ENCODE data around the gene RC3H1. TPM values are rescaled to one million over a fixed set of nuclear protein-coding genes. Genes with fewer than 3 reads are reported as not detected.
"Not testable (repeated sequence)": the region's sequence is repeated elsewhere in the genome, so short reads cannot be mapped to it uniquely, and the experiment has no call there.

RC3H1 gene
- 10 to 100 TPM; 21.9 to 28.2 (median 23.3) TPM for total RNA-seq (2021; fragmentation: NEBNext Ultra II Directional; extraction: Animal tissue kit (Norgen Biotek cat#: 25700))
- long read RNA-seq, partial matches to known transcripts = 3 of 12 reads
- long read RNA-seq, other reads (novel, unspliced or antisense) = 9 of 12 reads

DNA sequence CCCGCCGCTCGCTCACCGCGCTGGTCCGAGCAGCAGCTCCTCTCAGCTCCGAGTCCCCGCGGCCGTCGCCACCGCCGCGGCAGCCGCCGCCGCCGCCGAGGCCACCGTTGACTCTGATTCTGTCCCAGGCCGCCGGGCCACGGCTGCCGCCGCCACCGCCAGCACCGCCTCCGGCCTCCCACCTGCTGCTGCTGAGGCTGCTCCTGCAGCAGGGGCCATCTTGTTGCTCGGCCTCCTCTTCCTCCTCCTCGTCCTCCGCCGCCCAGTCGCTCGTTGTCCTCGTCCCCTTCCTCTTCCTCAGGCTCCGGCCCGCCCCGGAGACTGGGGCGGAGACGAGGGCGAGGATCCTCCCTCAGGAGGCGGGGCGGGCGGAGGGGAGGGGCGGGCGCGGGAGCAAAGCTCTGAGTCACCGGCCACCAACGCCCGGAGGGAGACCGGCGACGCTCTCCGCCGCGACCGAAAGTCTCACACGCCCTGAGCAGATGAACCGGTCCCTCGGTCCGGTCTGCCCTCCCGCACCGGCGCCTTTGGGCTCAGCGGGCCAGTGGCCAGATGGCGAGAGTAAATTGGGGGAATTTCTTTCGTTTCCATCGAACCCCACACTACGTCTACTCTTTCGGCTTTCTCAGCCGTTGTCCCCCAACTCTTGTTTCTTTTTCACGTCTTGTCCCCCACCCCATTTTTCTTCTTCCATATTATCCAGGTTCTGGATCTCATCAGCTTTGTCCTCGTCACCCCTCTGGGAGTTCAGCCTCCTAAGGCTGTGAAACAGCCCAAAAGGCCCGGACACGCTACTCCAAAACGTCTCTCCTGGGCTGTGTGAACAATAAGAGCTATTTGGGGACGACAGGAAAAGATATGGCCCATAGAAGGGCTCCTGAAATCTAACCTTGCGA is at the start of gene RC3H1:
Gene RC3H1, minus strand, starts transcription at position 278 of the 896 bp plus-strand sequence. CDS start 29,372 bp downstream, outside the sequence.
- TF ChIP-seq, protein P1, sequence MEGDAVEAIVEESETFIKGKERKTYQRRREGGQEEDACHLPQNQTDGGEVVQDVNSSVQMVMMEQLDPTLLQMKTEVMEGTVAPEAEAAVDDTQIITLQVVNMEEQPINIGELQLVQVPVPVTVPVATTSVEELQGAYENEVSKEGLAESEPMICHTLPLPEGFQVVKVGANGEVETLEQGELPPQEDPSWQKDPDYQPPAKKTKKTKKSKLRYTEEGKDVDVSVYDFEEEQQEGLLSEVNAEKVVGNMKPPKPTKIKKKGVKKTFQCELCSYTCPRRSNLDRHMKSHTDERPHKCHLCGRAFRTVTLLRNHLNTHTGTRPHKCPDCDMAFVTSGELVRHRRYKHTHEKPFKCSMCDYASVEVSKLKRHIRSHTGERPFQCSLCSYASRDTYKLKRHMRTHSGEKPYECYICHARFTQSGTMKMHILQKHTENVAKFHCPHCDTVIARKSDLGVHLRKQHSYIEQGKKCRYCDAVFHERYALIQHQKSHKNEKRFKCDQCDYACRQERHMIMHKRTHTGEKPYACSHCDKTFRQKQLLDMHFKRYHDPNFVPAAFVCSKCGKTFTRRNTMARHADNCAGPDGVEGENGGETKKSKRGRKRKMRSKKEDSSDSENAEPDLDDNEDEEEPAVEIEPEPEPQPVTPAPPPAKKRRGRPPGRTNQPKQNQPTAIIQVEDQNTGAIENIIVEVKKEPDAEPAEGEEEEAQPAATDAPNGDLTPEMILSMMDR (IDR thresholded peaks at IDR 0.05) = no peak
- Mint-ChIP-seq H3K4me3 (peak within 1 kb of the TSS; percentile 97), H3K36me3 (ENCODE audit: low read depth) (peaks cover 9% of the 10 kb centered on the region), H3K27me3 (ENCODE audit: insufficient read depth) (peaks cover 4% of the 10 kb centered on the region), H3K27ac (peak within 1 kb of the TSS; percentile 98), H3K4me1 (ENCODE audit: low read depth) (peaks cover 41% of the 10 kb centered on the region), H3K9me3 (no peaks in the 10 kb centered on the region)
- peak; percentile 61 for DNase-seq

GRCh38 chr1:174070614-174071013 is 48.5 kb upstream of the RC3H1 start:
- TF ChIP-seq, protein P1 (IDR thresholded peaks at IDR 0.05) = no peak
- no peak for DNase-seq
- Mint-ChIP-seq H3K4me3 (no peak overlapping the region), H3K27ac (no peak overlapping the region), H3K36me3 (ENCODE audit: low read depth) (no peaks in the 10 kb centered on the region), H3K4me1 (ENCODE audit: low read depth) (peaks cover 32% of the 10 kb centered on the region), H3K27me3 (ENCODE audit: insufficient read depth) (peaks cover 6% of the 10 kb centered on the region; the same call in 1 of the 2 replicates), H3K9me3 (no peaks in the 10 kb centered on the region)

- Mint-ChIP-seq H3K4me1 (ENCODE audit: low read depth) (peaks cover 21% of the 10 kb centered on the region), H3K36me3 (ENCODE audit: low read depth) (no peaks in the 10 kb centered on the region), H3K4me3 (no peak overlapping the region), H3K9me3 (no peaks in the 10 kb centered on the region), H3K27ac (no peak overlapping the region), H3K27me3 (ENCODE audit: insufficient read depth) (peaks cover 2% of the 10 kb centered on the region; the same call in 1 of the 2 replicates)
- no peak for DNase-seq
- TF ChIP-seq, protein P1 (IDR thresholded peaks at IDR 0.05) = no peak
Observed at GRCh38 chr1:174068000-174068399, 45.8 kb upstream of the RC3H1 start.

- no peaks in the 10 kb centered on the region for H3K9me3 Mint-ChIP-seq
- no peaks in the 10 kb centered on the region for H3K36me3 Mint-ChIP-seq (ENCODE audit: low read depth)
- DNase-seq = no peak
- TF ChIP-seq, protein P1 (IDR thresholded peaks at IDR 0.05) = no peak
- H3K4me1 Mint-ChIP-seq (ENCODE audit: low read depth) = peaks cover 25% of the 10 kb centered on the region
- no peak overlapping the region for H3K27ac Mint-ChIP-seq
- H3K27me3 Mint-ChIP-seq (ENCODE audit: insufficient read depth) = 0 out of 2 replicates have a peak, but pooled peaks cover 3% of the 10 kb centered on the region
- H3K4me3 Mint-ChIP-seq = no peak overlapping the region
Observed at GRCh38 chr1:174060090-174060489, 37.9 kb upstream of the RC3H1 start.

DNA sequence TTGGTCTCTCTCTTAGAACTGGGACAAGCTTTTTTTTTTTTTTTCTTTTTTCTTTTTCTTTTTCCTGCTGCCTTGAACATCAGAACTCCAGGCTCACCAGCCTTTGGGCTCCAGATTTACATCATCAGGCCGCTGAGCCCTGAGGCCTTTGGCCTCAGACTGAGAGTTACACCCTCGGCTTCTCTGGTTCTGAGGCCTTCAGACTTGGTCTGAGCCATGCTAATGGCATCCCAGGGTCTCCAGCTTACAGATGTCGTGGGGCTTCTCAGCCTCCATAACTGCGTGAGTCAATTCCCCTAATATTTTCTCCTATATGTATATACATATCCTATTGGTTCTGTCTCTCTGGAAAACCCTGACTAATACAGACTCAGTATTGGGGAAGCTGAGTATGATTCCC is 36.5 kb upstream of the RC3H1 start:
- 0 out of 2 replicates have a peak, but pooled peaks cover 3% of the 10 kb centered on the region for H3K27me3 Mint-ChIP-seq (ENCODE audit: insufficient read depth)
- H3K4me1 Mint-ChIP-seq (ENCODE audit: low read depth) = peaks cover 25% of the 10 kb centered on the region
- peak; percentile 40 for DNase-seq
- H3K27ac Mint-ChIP-seq = peak overlapping the region; percentile 80
- H3K4me3 Mint-ChIP-seq = no peak overlapping the region
- no peaks in the 10 kb centered on the region for H3K36me3 Mint-ChIP-seq (ENCODE audit: low read depth)
- H3K9me3 Mint-ChIP-seq = no peaks in the 10 kb centered on the region
- TF ChIP-seq, protein P1 (IDR thresholded peaks at IDR 0.05) = no peak

DNA sequence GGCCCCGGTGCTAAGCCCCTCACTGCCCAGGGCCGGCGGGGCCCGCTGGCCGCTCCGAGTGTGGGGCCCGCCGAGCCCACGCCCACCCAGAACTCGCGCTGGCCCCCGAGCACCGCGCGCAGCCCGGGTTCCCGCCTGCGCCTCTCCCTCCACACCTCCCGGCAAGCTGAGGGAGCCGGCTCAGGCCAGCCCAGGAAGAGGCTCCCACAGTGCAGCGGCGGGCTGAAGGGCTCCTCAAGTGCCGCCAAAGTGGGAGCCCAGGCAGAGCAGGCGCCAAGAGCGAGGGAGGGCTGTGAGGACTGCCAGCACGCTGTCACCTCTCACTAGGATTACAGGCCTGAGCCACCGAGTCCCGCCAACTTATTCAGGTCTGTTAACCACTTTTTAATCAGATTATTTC is 34.5 kb upstream of the RC3H1 start:
- H3K9me3 Mint-ChIP-seq; H3K36me3 Mint-ChIP-seq (ENCODE audit: low read depth); H3K27me3 Mint-ChIP-seq (ENCODE audit: insufficient read depth); H3K4me3 Mint-ChIP-seq; H3K27ac Mint-ChIP-seq; DNase-seq: not testable (repeated sequence)
- H3K4me1 Mint-ChIP-seq (ENCODE audit: low read depth) = peaks cover 25% of the 10 kb centered on the region

DNA sequence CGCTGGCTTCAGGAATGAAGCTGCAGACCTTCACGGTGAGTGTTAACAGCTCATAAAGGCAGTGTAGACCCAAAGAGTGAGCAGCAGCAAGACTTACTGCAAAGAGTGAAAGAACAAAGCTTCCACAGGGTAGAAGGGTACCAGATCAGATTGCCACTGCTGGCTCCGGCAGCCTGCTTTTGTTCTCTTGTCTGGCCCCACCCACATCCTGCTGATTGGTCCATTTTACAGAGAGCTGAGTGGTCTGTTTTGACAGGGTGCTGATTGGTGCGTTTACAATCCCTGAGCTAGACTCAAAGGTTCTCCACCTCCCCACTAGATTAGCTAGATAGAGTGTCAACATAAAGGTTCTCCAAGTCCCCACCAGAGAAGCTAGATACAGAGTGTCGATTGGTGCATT is 33.6 kb upstream of the RC3H1 start:
- H3K36me3 Mint-ChIP-seq (ENCODE audit: low read depth); H3K9me3 Mint-ChIP-seq; H3K4me3 Mint-ChIP-seq; H3K27ac Mint-ChIP-seq; DNase-seq; H3K27me3 Mint-ChIP-seq (ENCODE audit: insufficient read depth): not testable (repeated sequence)
- H3K4me1 Mint-ChIP-seq (ENCODE audit: low read depth) = peaks cover 25% of the 10 kb centered on the region
